CD4-positive, alpha-beta T cell (primary cell): Measurements from ENCODE around the gene MYO1E. TPM values are rescaled to one million over a fixed set of nuclear protein-coding genes. Genes with fewer than 3 reads are reported as not detected.

Source experiments
- ATAC-seq: fragments of 200-7000 bp; cut with Tn5 transposase; one replicate; pipeline ENCODE4 v1.10.0; 2022; ENCODE audit warnings: mild to moderate bottlenecking; ENCODE audit not compliant: poor library complexity
- CTCF ChIA-PET: fragments of 350-600 bp; sonication (Branson Sonifier 250); formaldehyde crosslinking; loops from one replicate; lab custom pipeline; 2021; ENCODE audit warnings: antibody characterized with exemption, inconsistent platforms; lab: Charles Lee
- POLR2A ChIA-PET: fragments of 350-600 bp; sonication (Branson Sonifier 250); formaldehyde crosslinking; loops from one replicate; lab custom pipeline; 2021; ENCODE audit warnings: antibody characterized with exemption, inconsistent platforms; lab: Charles Lee
- DNase-seq, 14 experiments: peaks; one replicate each; pipeline ENCODE4 v3.0.0-alpha.2; 2013 to 2020; ENCODE audit warnings: mixed read lengths in 2 of 14
- H3K27ac ChIP-seq, 2 donors: one replicate each; pipeline versions ENCODE4 v1.5.1 to v1.7.0; 2013; ENCODE audit warnings: low read length in 2 of 2, low read depth in 1 of 2, mild to moderate bottlenecking in 1 of 2
- H3K27me3 ChIP-seq, 2 experiments: 1 replicate in 1 of 2; 2 replicates in 1 of 2; pipeline versions ENCODE4 v1.6.1 to v1.7.0; 2013; ENCODE audit warnings: low read length in 2 of 2, control low read depth in 1 of 2, mild to moderate bottlenecking in 1 of 2, moderate library complexity in 1 of 2; ENCODE audit not compliant: insufficient read depth in 2 of 2, control insufficient read depth in 1 of 2
- H3K36me3 ChIP-seq: one replicate; pipeline ENCODE4 v1.6.1; 2013; ENCODE audit warnings: low read length, control low read depth; ENCODE audit not compliant: insufficient read depth
- H3K4me1 ChIP-seq: one replicate; pipeline ENCODE4 v1.6.1; 2013; ENCODE audit warnings: low read length, control low read depth; ENCODE audit not compliant: insufficient read depth
- H3K4me3 ChIP-seq: one replicate; pipeline ENCODE4 v1.5.1; 2013; ENCODE audit warnings: mild to moderate bottlenecking, low read length, moderate library complexity
- H3K9me3 ChIP-seq, 2 experiments: 1 replicate in 1 of 2; 2 replicates in 1 of 2; pipeline versions ENCODE4 v1.6.1 to v1.7.0; 2013; ENCODE audit warnings: low read length in 2 of 2, mild to moderate bottlenecking in 2 of 2, control low read depth in 1 of 2, moderate library complexity in 1 of 2; ENCODE audit not compliant: control insufficient read depth in 1 of 2, insufficient read depth in 1 of 2
- H3K27ac Mint-ChIP-seq: one replicate; pipeline ENCODE4 v1.8.0; 2020; ENCODE audit warnings: mixed read lengths
- H3K27me3 Mint-ChIP-seq: one replicate; pipeline ENCODE4 v1.8.0; 2021; ENCODE audit warnings: mixed read lengths
- H3K36me3 Mint-ChIP-seq: one replicate; pipeline ENCODE4 v1.8.0; 2021; ENCODE audit warnings: low read depth, mixed read lengths
- H3K4me1 Mint-ChIP-seq: one replicate; pipeline ENCODE4 v1.8.0; 2021; ENCODE audit warnings: low read depth, mixed read lengths
- H3K4me3 Mint-ChIP-seq: one replicate; pipeline ENCODE4 v1.8.0; 2020; ENCODE audit warnings: mild to moderate bottlenecking, mixed read lengths
- H3K9me3 Mint-ChIP-seq: one replicate; pipeline ENCODE4 v1.8.0; 2020; ENCODE audit warnings: mixed read lengths
- CTCF ChIP-seq: fragments of 200-600 bp; IDR thresholded peaks from one replicate; pipeline ENCODE4 v1.8.0; 2022; ENCODE audit warnings: antibody characterized with exemption, mild to moderate bottlenecking
- intact Hi-C, 2 experiments: fragments of 100-400 bp; cut with DNase I in 1 of 2; cut with micrococcal nuclease in 1 of 2; formaldehyde crosslinking; loops; one replicate each; pipeline versions ENCODE4 v1.15.1 to v1.9.0; 2023 to 2025; cut with DNase I, micrococcal nuclease
- total RNA-seq, 174 experiments: library from RNA in 2 of 174; stranded (reverse) in 2 of 174; gene quantifications; one replicate each; pipeline ENCODE4 v1.2.3 and lab custom pipeline; 2021 to 2026

MYO1E gene
- total RNA-seq, 2 experiments from 2014 or later, result 0.59 to 0.63 TPM

- no peaks in the 10 kb centered on the region for H3K4me1 Mint-ChIP-seq
- Histone ChIP-seq H3K27ac (no peak overlapping the region), H3K27me3 (peaks cover 0 to 3% of the 10 kb centered on the region in 2 experiments), H3K4me3 (no peak overlapping the region), H3K36me3 (no peaks in the 10 kb centered on the region), H3K4me1 (no peaks in the 10 kb centered on the region), H3K9me3 (no peaks in the 10 kb centered on the region)
- ATAC-seq, result no peak
- ChIA-PET POLR2A (no interaction called here), CTCF (no interaction called here)
- intact Hi-C loops, result no loop called here
- H3K4me3 Mint-ChIP-seq, result no peak overlapping the region
- no peaks in the 10 kb centered on the region for H3K36me3 Mint-ChIP-seq
- H3K27ac Mint-ChIP-seq, result no peak overlapping the region
- H3K9me3 Mint-ChIP-seq, result no peaks in the 10 kb centered on the region
- no peak for DNase-seq
- H3K27me3 Mint-ChIP-seq, result peaks cover 5% of the 10 kb centered on the region
- no peak for TF ChIP-seq CTCF
Measured at GRCh38 chr15:59345326-59345725, 27.3 kb downstream of the MYO1E start.

GRCh38 chr15:59344311-59344710 is 28.4 kb downstream of the MYO1E start:
- no peaks in the 10 kb centered on the region for H3K36me3 ChIP-seq
- DNase-seq (no peak), ATAC-seq (no peak)
- H3K4me1 ChIP-seq, result no peaks in the 10 kb centered on the region
- Mint-ChIP-seq H3K4me1 (no peaks in the 10 kb centered on the region), H3K9me3 (no peaks in the 10 kb centered on the region), H3K27ac (no peak overlapping the region), H3K4me3 (no peak overlapping the region), H3K36me3 (no peaks in the 10 kb centered on the region), H3K27me3 (peaks cover 5% of the 10 kb centered on the region)
- intact Hi-C loops, result no loop called here
- CTCF ChIA-PET, result no interaction called here
- POLR2A ChIA-PET, result no interaction called here
- no peak for TF ChIP-seq CTCF
- H3K27ac ChIP-seq, result no peak overlapping the region
- no peaks in the 10 kb centered on the region for H3K9me3 ChIP-seq
- no peak overlapping the region for H3K4me3 ChIP-seq
- H3K27me3 ChIP-seq, result peaks cover 0 to 3% of the 10 kb centered on the region in 2 experiments

- H3K27ac Mint-ChIP-seq, result no peak overlapping the region
Measured at GRCh38 chr15:59340325-59340724, 32.3 kb downstream of the MYO1E start.

More at GRCh38 chr15:59340325-59340724, 32.3 kb downstream of the MYO1E start:
- TF ChIP-seq CTCF, result no peak
- ChIA-PET POLR2A (no interaction called here), CTCF (no interaction called here)
- Histone ChIP-seq H3K4me3 (no peak overlapping the region), H3K27ac (no peak overlapping the region), H3K4me1 (no peaks in the 10 kb centered on the region), H3K9me3 (no peaks in the 10 kb centered on the region), H3K27me3 (no peaks in the 10 kb centered on the region), H3K36me3 (no peaks in the 10 kb centered on the region)
- H3K36me3 Mint-ChIP-seq, result no peaks in the 10 kb centered on the region
- H3K4me1 Mint-ChIP-seq, result no peaks in the 10 kb centered on the region
- intact Hi-C loops, result no loop called here
- no peak overlapping the region for H3K4me3 Mint-ChIP-seq
- peaks cover 5% of the 10 kb centered on the region for H3K27me3 Mint-ChIP-seq
- no peaks in the 10 kb centered on the region for H3K9me3 Mint-ChIP-seq
- ATAC-seq (no peak), DNase-seq (no peak)
